Endometrial microvascular endothelial cells (primary cell): ENCODE measurements around the gene GPT2. TPM values are rescaled to one million over a fixed set of nuclear protein-coding genes. Genes with fewer than 3 reads are reported as not detected.

Source experiments
- in situ Hi-C: cut with HindIII; loops from 2 replicates; pipeline ENCODE4 v1.10.0; 2017; ENCODE audit warnings: low sequenced_read_pairs, low pct_unique_long_range_greater_than_20kb; ENCODE audit errors: inconsistent ontology term
- total RNA-seq: library from RNA; depleted of rRNA; stranded (reverse); fragments of >200 nt; gene quantifications from one replicate; pipeline ENCODE4 v1.2.3, GENCODE V29; 2015; ENCODE audit errors: inconsistent ontology term

Gene GPT2
- total RNA-seq, 1 donor from 2014 or later = 12.6 TPM

DNA sequence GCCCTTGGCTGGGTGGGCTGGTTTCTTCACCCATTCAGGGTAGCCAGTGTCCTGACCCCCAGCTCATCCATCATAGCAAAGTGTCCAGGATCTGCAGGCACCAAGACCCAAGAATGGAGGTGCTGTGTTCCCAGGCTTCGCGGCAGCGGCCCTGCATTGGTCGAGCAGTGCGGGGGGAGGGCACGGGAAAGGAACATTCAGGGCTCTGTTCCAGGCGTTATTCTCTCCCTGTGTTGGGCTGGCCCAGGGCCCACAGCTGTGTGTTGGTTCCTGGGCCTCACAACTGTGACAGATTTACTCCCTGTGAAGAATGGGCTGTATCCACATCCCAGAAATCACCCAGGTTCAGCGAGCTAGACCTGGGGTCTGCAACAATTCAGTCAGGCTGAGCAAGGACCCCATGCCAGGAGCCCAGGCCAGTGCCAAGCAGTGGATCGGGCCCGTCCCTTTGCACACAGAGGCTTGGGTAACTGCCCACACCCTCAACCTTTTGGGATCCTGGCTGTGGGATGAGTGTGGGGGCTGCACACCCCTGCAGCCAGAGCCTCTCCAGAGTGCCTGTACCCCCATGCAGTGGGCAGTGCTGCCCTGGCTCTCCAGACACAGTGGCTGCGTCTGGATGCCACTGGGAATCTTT, 10.0 kb downstream of the GPT2 start:
- in situ Hi-C loops = no loop called here

GRCh38 chr16:46895399-46896313, 11.5 kb downstream of the GPT2 start:
- in situ Hi-C loops = no loop called here

DNA sequence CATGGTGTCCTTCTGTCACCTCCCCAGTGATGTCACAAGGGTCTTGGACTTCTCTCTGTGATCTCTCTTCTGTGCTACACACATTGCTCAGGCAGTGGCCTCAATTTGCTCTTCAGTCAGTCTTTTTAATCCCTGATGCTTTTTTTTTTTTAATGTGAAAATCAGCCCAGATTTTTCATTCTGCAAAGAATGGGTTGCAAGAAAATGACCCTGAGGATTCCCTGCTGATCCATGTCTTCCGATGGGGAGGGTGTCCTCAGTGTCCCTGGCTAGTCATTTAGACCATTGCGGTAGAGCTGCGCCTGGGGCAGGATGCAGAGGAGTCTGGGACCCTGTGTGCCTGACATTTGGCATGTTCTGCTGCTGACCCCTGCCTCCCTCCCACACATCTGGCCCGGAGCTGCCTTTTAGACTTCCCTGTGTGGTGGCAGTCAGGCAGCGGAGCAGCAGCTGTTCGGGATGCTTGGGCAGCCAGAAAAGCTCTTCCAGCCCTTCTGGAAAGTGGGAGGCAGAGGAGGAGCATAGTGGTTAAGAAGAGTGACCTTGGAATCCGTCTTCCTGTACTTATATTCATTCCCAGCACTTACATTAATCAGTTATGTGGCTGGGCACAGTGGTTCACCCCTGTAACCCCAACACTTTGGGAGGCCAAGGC, 12.3 kb downstream of the GPT2 start:
- in situ Hi-C loops = no loop called here

DNA sequence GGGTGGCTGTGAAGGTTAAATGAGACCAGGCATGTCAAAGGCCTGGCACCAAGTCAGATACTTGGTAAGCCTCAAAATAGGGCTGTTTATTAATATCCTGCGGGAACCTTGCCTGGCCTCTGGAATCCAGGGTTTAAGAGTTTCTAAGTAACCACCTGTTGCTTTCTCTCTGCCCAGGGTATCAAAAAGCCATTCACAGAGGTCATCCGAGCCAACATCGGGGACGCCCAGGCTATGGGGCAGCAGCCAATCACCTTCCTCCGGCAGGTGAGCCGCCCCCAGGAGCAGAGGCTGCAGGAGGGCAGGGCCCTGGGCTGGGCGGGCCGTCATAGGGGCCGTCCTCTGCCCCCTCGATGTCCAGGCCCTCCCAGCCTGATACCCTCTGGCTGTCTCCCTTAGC, 13.3 kb downstream of the GPT2 start:
- in situ Hi-C loops = no loop called here

DNA sequence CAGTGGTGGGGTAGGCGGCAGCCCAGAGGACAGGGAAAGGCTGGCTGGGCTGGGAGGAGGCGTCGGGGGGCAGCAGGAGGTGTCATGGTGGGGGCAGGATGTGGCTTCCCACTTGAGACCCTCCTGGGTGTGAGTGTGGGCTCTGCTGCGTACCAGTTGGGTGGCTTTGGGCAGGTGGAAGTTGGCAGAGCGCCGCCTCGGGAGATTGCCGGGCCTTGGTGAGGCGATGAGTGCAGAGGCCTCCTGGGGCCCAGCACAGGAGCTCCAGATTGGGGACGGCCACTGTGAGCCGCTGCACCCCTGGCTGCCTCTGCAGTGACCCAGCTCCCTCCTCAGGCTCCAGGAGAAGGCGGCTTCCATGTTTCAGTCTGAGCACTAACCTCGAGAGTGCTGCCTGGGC, 13.8 kb downstream of the GPT2 start:
- in situ Hi-C loops = no loop called here

DNA sequence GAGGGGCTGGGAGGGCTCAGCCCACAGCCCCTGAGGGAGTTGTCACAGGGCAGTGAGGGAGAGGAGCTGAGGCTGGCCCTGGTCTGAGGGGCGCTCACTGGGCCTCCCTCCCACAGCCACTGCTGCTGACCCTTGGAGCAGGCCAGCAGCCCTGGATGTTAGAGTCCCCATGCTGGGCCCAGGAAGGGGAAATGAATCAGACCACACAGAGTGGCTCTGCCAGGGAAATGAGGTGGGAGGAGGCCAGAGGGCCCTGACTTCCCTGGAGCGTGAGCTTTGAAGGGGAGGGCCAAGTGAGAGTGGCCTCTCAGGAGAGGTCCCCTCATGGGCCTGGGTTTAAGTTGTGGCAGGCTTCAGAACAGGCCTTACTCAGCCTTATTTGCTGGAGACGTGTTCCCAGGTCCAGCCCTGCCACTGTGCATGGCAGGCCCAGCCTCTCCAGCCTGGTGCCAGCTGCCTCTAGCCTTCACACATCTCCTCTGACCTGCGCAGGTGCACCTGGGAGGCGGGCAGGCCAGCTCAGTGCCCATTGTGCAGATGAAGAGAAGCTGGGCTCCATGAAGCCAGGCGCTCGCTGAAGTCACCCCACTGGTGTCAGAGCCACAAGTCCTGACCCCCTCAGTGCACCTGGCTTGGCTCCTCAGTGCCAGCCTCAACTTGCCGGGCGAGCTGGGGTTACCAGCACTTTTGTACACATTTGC, 15.4 kb downstream of the GPT2 start:
- in situ Hi-C loops = no loop called here

DNA sequence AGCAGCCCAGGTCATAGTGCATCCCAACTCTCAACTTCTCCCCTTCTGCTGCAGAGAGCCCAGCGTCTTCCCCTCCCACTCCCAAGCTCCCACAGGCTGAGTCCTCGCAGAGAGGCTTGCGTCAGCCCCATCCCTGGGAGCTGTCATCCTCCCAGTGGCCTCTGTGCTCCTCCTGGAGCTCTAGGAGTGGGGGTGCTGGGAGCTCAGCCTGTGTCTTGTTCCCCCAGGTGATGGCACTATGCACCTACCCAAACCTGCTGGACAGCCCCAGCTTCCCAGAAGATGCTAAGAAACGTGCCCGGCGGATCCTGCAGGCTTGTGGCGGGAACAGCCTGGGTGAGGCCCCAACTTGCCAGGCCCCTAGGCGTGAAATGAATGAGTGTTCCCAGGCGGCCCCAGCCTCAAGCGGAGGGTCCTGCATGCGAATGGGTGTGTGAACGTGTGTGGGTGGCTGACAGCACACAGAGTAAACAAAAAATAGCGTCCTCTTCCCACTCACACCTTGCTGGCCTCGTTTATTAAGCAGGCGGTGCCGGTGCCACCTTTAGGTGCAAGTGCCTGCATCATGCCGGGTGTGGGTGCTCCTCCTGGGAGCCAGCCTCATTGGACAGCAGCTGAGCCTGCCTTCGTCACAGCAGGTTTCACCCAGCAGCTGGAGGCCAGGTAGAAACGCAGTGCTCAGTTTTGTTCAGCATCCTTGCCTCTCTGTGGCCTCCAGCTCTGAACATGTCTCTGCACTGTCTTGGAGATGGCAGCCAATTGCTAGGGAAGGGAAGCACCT, 16.5 kb downstream of the GPT2 start:
- in situ Hi-C loops = no loop called here

DNA sequence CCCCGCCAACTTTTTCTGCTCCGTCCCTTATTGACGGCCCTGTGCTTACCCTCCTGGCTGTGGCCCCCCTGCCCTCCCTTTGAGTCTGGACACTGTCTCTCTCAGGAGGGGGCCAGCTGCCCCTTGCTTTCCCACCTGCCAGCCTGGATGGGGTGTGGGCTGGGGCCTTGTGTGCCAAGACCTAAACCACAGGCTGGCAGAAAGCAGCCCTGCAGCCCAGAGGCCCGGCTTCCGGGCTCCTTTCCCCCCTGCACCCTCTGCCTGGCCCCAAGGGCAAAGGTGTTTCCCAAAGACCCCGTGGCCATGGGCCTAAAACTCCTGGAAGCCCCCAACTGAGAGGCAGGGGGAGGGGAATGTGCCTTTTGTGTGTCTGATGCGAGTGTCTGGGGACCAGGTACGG, 17.5 kb downstream of the GPT2 start:
- in situ Hi-C loops = no loop called here

GRCh38 chr16:46903255-46903905, 19.2 kb downstream of the GPT2 start:
- in situ Hi-C loops = no loop called here

GRCh38 chr16:46904471-46904870, 20.3 kb downstream of the GPT2 start:
- in situ Hi-C loops = no loop called here

- in situ Hi-C loops = no loop called here
Observed at GRCh38 chr16:46906360-46907060, 22.3 kb downstream of the GPT2 start.

GRCh38 chr16:46907061-46907774, 23.1 kb downstream of the GPT2 start:
- in situ Hi-C loops = no loop called here

GRCh38 chr16:46908540-46909372, 24.6 kb downstream of the GPT2 start:
- in situ Hi-C loops = no loop called here

- in situ Hi-C loops = no loop called here
Observed at GRCh38 chr16:46911038-46911437, 26.9 kb downstream of the GPT2 start.

GRCh38 chr16:46911650-46912049, 27.5 kb downstream of the GPT2 start:
- in situ Hi-C loops = no loop called here

DNA sequence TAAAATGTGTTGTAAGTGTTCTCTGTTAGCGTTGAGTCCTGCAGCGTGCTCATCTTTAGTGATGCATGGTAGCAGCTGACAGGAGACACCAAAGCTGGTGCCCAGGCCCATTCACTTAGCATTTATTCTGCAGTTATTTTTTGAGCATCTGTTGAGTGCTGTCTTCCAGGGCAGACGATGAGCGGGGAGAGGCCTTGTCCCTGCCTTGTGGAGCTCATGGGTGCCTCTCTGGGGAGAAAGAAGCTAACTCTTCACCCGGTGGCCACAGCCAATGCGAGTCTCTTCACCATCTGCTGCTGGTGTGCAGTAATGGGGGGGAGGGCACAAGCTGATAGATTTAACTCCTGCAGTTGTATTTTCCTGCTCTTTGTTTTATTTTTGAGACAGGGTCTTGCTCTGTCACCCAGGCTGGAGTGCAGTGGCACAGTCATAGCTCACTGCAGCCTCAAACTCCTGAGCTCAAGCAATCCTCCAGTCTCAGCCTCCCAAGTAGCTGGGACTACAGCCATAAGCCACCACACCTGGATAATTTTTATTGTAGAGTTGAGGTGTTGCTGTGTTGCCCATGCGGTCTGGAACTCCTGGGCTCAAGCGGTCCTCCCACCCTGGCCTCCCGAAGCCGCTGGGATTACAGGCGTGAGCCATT, 30.5 kb downstream of the GPT2 start:
- in situ Hi-C loops = no loop called here
